ENCODE results near the gene ITPKC. TPM values are rescaled to one million over a fixed set of nuclear protein-coding genes. Genes with fewer than 3 reads are reported as not detected.
"Not testable (repeated sequence)": the region's sequence is repeated elsewhere in the genome, so short reads cannot be mapped to it uniquely, and the experiment has no call there.

Gene ITPKC
- total RNA-seq, 1 donor from 2014 or later = 12.6 TPM

DNA sequence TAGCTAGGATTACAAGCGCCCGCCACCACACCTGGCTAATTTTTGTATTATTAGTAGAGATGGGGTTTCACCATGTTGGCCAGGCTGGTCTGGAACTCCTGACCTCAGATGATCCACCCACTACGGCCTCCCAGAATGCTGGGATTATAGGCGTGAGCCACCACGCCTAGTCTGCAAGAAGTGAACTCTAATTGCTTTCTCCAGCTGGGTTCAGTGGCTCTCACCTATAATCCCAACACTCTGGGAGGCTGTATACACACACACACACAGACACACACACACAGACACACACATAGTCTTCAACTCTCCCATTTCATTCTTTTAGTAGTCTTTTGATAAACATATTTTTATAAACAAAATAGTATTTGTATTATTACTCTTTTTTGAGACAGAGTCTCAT, 13.2 kb downstream of the ITPKC start:
- intact Hi-C loops (cut with DNase I) = not testable (repeated sequence)

DNA sequence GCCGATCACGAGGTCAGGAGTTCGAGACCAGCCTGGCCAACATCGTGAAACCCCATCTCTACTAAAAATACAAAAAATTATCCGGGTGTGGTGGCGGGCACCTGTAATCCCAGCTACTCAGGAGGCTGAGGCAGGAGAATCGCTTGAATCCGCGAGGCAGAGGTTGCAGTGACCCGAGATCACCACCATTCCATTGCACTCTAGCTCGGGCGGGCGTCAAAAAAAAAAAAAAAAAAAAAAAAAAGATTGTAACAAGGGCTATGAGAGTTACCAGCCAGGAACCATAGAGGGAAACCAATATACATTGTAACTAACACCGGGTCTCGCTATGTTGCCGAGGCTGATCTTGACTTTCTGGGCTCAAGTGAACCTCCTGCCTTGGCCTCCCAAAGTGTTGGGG, 15.4 kb downstream of the ITPKC start:
- DNase-seq (ENCODE audit: missing footprints) = peak; percentile 8
- ATAC-seq; intact Hi-C loops (cut with DNase I): not testable (repeated sequence)

More for the DNA sequence above, 13.2 kb downstream of the ITPKC start:
- ATAC-seq; DNase-seq (ENCODE audit: missing footprints): not testable (repeated sequence)

DNA sequence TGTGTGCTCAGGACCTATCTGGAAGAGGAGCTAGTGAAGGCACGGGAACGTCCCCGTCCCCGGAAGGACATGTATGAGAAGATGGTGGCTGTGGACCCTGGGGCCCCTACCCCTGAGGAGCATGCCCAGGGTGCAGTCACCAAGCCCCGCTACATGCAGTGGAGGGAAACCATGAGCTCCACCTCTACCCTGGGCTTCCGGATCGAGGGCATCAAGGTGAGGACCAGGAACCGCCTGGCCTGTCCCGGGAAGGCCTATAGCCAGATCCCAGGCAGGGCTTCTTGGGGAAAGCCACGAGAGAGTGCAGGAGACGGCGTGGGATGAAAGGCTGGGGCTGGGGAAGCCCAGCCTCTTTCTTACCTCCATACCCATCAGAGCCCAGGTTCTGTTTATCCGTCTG, 16.2 kb downstream of the ITPKC start:
- DNase-seq (ENCODE audit: missing footprints) (peak; percentile 43), ATAC-seq (no peak)
- intact Hi-C loops (cut with DNase I) = no loop called here

DNA sequence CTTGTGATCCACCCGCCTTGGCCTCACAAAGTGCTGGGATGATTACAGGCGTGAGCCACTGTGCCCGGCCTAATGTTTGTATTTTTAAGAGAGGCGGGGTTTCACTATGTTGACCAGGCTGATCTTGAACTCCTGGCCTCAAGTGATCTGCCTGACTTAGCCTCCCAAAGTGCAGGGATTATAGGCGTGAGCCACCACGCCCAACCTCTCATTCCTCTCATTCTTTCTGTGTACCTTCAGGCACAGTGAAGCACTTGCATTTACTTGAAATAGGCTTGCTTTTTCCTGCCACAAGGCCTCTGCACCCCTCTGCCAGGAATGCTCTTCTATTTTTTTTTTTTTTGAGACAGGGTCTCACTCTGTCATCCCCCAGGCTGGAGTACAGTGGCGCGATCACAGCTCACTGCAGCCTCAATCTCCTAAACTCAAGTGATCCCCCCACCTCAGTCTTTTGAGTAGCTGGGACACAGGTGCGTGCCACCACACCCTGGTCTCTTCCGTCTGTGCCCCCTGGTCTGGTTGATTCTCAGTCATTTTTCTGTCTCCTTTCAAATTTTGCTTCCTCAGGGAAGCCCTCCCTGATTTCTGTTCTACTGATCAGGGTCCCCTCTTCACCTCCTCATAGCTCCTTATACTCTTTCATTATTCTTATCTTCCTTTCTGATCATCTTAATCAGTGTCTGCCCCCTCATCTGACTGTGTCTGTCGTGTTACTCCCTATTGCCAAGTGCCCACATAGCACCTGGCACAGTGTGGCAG, 18.3 kb downstream of the ITPKC start:
- intact Hi-C loops (cut with DNase I) = no loop called here
- ATAC-seq = no peak
- peak; percentile 44 for DNase-seq (ENCODE audit: missing footprints)

DNA sequence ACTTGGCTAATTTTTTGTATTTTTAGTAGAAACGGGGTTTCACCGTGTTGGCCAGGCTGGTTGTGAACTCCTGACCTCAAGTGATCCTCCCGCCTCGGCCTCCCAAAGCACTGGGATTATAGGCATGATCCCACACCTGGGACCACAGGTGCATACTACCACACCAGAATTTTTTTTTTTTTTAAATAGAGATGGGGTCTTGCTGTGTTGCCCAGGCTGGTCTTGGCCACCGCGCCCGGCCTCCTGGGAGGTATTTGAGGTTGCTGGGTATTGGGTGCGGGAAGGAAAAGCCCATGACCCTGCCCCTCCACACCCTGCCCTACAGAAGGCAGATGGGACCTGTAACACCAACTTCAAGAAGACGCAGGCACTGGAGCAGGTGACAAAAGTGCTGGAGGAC, 19.7 kb downstream of the ITPKC start:
- ATAC-seq = no peak
- intact Hi-C loops (cut with DNase I) = no loop called here
- peak; percentile 42 for DNase-seq (ENCODE audit: missing footprints)

DNA sequence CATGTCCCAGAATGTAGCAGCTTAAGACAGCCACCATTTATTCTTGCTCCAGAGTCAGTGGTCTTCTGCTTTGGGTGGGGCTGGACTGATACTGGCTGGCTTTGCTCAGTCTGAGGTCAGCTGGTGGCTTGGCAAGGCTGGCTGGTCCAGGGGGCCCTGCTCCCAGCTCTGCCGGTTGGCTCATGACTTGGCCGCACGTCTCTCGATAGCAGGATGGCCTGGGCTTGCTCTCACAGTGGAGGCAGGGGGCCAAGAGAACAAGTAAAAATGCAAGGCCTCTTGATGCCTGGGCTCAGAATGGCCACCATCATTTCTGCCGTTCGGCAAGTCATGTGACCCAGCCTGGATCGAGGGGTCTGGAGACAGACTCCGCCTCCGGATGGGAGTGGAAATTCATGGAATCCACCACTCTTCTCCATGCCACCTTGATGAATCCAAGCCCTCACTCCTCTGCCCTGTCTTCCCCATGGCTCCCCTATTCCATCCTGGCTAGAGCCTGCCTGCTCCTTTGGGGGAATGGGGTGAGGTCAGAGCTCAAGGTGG, 20.3 kb downstream of the ITPKC start:
- intact Hi-C loops (cut with DNase I) = no loop called here
- ATAC-seq = peak; percentile 35
- peak; percentile 71 for DNase-seq (ENCODE audit: missing footprints)

DNA sequence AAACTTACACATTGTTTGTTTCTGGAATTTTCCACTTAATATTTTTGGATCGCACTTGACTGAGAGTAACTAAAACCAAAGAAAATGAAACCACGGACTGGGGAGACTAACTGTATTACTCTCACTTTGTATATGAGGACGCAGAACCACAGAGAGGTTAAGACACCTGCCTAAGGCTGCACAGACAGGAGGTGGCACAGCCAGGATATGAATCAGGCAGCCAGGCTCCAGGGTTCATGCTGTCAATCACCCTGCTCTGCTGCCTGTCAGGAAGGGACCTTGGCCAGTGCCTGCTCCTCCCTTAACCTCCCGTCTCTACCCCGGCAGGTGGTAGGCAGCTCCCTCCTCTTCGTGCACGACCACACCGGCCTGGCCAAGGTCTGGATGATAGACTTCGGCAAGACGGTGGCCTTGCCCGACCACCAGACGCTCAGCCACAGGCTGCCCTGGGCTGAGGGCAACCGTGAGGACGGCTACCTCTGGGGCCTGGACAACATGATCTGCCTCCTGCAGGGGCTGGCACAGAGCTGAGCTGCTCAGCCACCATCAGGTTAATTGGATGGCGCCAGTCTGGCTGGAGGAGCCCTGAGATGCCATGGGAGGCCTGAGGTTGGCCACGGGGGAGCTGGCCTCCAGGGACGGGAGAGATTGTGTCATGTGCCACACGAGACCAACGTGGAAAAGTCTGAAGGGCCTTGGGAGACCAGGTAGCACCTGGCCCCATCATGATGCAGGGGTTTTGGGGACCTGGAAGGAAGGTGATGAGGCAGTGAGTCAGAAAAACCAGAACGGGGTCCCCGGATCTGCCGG, 22.3 kb downstream of the ITPKC start:
- ATAC-seq (no peak), DNase-seq (ENCODE audit: missing footprints) (peak; percentile 53)
- intact Hi-C loops (cut with DNase I) = no loop called here

DNA sequence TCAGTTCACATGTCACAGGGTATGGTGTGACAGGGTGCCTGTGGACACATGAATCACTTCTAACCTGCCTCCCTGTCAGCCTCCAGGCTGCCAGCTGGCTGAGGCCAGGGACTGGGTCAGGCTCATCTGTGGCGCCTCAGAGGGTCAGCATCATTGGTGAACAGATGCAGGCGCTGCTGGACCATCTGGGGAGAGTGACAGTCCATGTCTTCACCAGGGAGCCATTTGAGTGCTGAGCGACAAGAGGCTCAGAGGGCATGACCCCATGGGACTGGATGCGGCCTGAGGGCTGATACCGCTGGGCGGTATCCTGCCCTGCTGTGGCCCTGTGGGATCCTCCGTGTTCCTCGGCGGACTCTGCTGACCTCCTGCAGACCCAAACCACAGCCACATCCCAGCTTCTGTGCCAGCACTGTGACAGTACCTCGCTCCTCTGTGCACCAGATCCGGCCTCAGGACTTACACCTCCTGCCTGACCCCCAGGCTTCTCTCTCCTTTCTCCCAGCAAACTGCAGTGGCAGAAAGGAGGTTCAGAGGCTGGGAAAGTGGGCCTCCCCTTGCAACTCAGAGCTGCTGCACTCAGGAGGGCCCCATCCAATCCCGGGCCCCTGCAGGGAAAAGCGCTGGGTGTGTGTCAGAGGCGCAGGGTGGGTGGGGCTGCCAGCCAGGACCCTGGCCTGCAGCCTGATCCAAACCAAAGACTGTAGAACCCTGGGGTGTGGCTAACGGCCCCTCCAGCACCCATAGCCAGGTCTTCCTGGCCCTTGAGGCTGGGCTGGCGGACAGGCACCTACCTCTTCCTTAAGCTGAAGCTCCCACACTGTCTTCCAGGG, 23.2 kb downstream of the ITPKC start:
- peak; percentile 12 for ATAC-seq
- intact Hi-C loops (cut with DNase I) = no loop called here

DNA sequence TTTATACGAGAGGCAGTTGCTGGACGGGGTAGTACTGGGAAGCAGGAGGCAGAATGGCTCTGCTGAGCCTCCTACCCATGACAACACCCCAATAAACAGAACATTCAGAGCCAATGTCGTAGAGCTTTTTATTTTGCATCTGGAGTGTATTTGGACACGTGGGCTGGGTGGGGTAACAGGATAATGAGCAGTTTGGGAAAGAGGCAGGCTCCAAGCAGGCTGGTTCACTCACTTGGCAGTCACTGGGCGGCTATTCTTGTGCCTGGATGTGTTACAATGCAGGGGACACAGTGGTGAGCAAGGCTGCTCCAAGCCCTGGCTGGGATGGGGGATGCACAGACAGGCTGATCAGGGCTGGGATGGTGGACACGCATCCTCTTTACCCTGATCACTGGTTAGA, 23.8 kb downstream of the ITPKC start:
- DNase-seq (ENCODE audit: missing footprints) (peak; percentile 66), ATAC-seq (peak; percentile 78)
- intact Hi-C loops (cut with DNase I) = no loop called here

More for the DNA sequence above, 23.2 kb downstream of the ITPKC start:
- DNase-seq (ENCODE audit: missing footprints) = peak; percentile 47

DNA sequence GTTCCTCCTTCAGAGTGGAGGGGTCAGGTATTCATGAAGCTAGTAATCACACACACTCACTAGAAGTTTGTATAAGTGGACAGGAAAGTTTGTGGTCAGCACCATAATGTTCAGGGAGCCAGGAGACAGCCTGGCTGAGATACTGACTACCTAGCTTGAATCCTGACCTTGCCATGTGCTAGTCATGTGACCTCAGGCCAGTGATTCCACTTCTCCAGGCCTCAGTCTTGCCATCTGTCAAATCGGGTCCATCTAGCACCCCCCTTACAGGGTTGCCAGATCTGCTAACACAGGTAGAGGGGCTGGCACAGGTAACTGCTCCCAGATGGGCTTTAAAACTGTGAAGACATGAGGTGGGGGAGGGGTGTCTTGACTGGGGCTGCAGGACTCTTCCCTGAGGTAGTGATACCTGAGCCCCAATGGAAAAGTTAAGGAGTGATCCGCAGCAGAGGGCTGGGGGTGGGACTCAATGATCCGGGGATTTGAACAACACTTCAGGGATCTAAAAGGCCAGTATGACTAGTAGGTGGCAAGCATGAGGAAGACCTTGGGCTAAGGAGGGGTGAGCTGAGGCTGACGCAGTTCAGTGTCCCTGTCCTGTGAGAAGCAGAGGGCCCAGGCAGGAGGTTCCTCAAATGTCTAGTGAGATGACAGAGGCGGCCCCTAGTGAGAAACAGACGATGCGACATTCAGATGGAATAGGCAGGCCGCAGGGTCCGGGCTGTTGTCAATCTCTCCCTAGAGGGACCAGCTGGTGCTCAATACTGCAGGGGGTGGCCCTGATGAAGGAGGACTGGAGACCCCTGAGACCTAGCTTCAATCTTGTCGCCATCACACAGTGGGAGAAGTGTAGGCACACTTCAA, 24.8 kb downstream of the ITPKC start:
- intact Hi-C loops (cut with DNase I) = no loop called here
- DNase-seq (ENCODE audit: missing footprints) = peak; percentile 49
- ATAC-seq = no peak

DNA sequence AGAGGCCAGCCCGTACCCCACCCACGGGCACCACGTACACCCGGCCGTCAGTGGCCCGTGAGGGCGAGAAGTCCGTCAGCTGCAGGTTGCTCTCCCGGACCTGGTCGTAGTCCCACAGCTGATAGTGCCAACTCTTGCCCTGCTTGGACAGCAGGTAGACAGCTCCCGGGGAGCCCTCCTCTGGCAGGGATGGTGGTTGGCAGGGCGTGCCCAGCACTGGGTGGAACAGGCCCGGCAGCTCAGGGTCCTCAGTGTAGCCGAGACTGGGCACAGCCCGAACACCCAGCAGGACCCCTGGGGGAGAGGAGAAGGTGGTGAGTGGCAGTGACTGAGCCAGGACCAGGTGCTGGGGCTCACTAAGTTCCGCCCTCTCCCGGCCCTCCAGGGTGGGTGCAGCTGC, 25.6 kb downstream of the ITPKC start:
- DNase-seq (ENCODE audit: missing footprints) (peak; percentile 56), ATAC-seq (no peak)
- intact Hi-C loops (cut with DNase I) = no loop called here

DNA sequence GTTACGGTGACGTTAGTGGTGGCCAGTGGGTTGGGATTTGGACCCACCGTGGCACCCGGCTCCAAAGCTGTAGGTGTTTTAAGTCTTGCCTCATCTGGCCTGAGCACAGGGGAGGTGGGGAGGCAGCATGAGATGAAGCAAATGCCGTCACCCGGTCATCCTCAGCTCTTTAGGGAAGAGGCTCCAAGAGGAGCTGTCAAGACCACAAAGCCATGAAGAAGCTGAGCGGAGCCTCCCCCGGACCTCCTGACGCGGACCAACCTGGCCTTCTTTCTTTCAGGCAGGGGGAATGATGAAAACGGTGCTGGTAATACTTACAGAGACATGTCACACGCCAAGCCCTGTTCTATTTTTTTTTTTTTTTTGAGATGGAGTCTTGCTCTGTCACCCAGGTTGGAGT, 26.0 kb downstream of the ITPKC start:
- DNase-seq (ENCODE audit: missing footprints) (peak; percentile 41), ATAC-seq (no peak)
- intact Hi-C loops (cut with DNase I) = no loop called here

DNA sequence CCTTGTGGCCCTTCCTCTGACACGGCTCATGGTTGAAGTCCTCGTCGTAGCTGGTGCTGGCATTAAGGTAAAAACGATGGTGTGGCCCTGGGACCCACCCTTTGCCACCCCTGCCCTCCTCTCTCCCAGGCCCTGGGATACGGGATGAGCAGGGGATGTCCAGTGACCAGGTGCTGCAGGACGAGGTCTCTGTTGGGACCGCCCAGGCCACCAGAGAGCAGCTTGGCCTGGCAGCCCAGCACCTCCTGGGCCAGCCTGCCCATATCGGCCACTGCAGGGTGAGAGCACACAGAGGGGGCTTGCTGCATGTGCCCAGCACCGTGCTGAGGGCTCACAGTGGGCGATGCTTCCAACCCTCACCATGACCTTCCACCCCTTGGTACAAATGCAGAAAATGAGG, 27.0 kb downstream of the ITPKC start:
- intact Hi-C loops (cut with DNase I) = no loop called here
- peak; percentile 46 for DNase-seq (ENCODE audit: missing footprints)
- ATAC-seq = no peak

DNA sequence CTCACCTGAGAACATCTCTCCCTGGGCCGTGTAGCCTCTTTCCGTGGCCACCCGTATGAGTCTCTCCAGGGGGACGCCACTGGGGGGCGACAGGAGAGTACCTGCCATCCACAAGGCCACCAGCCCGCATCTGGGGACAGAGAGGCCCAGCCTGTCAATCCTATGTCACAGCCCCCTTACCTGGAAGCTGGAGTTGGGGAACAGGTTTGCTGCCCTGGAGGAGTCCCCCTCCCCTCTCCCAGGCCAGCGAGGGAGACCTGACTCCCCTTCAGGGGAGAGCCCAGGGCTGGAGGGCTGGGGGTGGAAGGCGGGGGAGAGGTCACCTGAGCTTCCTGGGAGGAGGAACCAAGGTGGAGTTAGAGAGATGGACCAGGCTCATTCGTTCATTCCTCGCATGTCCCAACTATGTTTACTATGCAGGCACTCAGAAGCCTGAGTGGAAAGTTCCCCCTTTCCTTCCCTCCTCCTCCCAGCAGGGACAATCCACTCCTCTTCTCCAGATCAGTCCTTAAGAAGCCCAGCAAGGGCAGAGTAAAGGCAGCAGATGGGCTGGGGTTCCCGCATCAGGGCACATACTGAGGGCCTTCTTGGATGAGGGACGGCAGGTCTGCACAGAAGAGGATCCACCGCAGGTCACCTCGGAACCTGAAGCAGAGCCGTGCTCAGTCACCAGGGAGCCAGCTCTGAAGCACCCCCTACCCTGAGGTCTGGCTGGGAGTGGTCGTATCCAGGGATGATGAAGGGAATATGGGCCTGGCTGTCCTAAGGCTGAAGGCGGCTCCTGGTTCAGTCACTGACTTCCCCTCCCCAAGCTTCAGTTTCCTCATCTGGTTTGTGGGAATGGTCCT, 27.9 kb downstream of the ITPKC start:
- intact Hi-C loops (cut with DNase I) = no loop called here
- DNase-seq (ENCODE audit: missing footprints) (peak; percentile 37), ATAC-seq (no peak)

DNA sequence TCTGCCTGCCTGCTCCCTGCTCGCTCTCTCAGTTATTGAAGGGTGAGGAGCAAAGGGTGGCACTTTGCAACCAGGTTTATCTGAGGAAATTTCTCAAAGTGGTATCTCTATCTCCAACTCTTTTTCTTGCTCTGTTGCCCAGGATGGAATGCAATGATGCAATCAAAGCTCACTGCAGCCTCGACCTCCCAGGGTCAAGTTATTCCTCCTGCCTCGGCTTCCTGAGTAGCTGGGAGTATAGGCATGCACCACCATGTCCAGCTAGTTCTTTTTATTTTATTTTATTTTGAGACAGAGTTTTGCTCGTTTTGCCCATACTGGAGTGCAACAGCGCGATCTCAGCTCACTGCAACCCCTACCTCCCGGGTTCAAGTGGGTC, 28.5 kb downstream of the ITPKC start:
- intact Hi-C loops (cut with DNase I) = no loop called here
- ATAC-seq (no peak), DNase-seq (ENCODE audit: missing footprints) (peak; percentile 22)

DNA sequence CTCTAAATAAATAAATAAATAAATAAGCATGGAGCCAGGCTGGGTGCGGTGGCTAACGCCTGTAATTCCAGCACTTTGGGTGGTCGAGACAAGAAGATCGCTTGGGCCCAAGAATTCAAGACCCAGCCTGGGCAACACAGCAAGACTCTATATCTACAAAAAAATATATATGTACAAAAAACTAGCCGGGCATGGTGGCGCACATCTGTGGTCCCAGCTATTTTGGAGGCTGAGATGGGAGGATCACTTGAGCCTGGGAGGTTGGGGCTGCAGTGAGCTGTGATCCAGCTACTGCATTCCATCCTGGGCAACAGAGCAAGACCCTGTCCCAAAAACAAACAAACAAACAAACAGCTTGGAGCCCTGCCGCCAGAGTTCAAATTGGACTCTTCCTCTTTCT, 30.6 kb downstream of the ITPKC start:
- no peak for DNase-seq (ENCODE audit: missing footprints)
- ATAC-seq = no peak
- intact Hi-C loops (cut with DNase I) = no loop called here

Data from Right ventricle myocardium inferior (tissue), 1 donor.